H1 (cell line): ENCODE results near the gene GLYR1. TPM values are rescaled to one million over a fixed set of nuclear protein-coding genes. Genes with fewer than 3 reads are reported as not detected.

Experiments used
- ASH2L ChIP-seq: fragments of 200-600, 300-600 bp; sonication (generic); IDR thresholded peaks from one replicate; pipeline ENCODE4 v1.7.1; 2017; ENCODE audit warnings: low read length
- ATF3 ChIP-seq: IDR thresholded peaks from 2 replicates; pipeline ENCODE4 v1.6.1; 2011; ENCODE audit warnings: low read depth, mild to moderate bottlenecking, low read length; ENCODE audit not compliant: insufficient read depth
- CBX8 ChIP-seq: fragments of 300-800, 300-1000 bp; sonication (generic); IDR thresholded peaks from 2 replicates; pipeline ENCODE4 v1.7.1; 2016; ENCODE audit warnings: low read depth, low read length, borderline replicate concordance
- E2F6 ChIP-seq: IDR thresholded peaks from 2 replicates; pipeline ENCODE4 v1.6.1; 2012; ENCODE audit warnings: inconsistent platforms
- EP300 ChIP-seq, 2 experiments: IDR thresholded peaks; 1 replicate in 1 of 2; 2 replicates in 1 of 2; pipeline ENCODE4 v1.6.1; 2011 to 2012; ENCODE audit warnings: low read depth in 2 of 2, low read length in 2 of 2, mild to moderate bottlenecking in 2 of 2, borderline replicate concordance in 1 of 2, inconsistent platforms in 1 of 2, moderate library complexity in 1 of 2
- GABPA ChIP-seq: IDR thresholded peaks from 2 replicates; pipeline ENCODE4 v1.6.1; 2011; ENCODE audit warnings: mild to moderate bottlenecking, low read length, moderate library complexity, borderline replicate concordance; ENCODE audit not compliant: insufficient read depth
- HDAC2 ChIP-seq, 2 experiments: fragments of 300-600 bp in 1 of 2; sonication (generic) in 1 of 2; IDR thresholded peaks; 2 replicates each; pipeline ENCODE4 v1.6.1; 2011 to 2012; ENCODE audit warnings: low read depth in 2 of 2, low read length in 2 of 2, mild to moderate bottlenecking in 2 of 2, moderate library complexity in 2 of 2, borderline replicate concordance in 1 of 2, inconsistent platforms in 1 of 2
- JUN ChIP-seq: IDR thresholded peaks from 2 replicates; pipeline ENCODE4 v1.6.1; 2011; ENCODE audit warnings: low read depth, mild to moderate bottlenecking, improper control_type of control experiment, low read length
- KDM1A ChIP-seq: fragments of 200-600, 300-600 bp; sonication (generic); IDR thresholded peaks from 2 replicates; pipeline ENCODE4 v1.7.1; 2016; ENCODE audit warnings: mild to moderate bottlenecking, low read length, borderline replicate concordance
- POU5F1 ChIP-seq: IDR thresholded peaks from 2 replicates; pipeline ENCODE4 v1.6.1; 2011; ENCODE audit warnings: low read depth, mild to moderate bottlenecking, low read length, moderate library complexity
- RAD21 ChIP-seq, 2 experiments: IDR thresholded peaks in 1 of 2; conservative IDR thresholded peaks in 1 of 2; 2 replicates each; pipeline ENCODE4 v1.6.1; 2011; ENCODE audit warnings: low read depth in 2 of 2, low read length in 2 of 2, improper control_type of control experiment in 1 of 2, inconsistent platforms in 1 of 2, mild to moderate bottlenecking in 1 of 2, moderate library complexity in 1 of 2
- RNF2 ChIP-seq: fragments of 200-900, 300-1000 bp; sonication (generic); IDR thresholded peaks from 2 replicates; pipeline ENCODE4 v1.7.1; 2016; ENCODE audit warnings: borderline replicate concordance, low read depth, mild to moderate bottlenecking, antibody characterized with exemption, low read length; ENCODE audit not compliant: poor library complexity, severe bottlenecking; ENCODE audit errors: missing control alignments
- RXRA ChIP-seq: IDR thresholded peaks from 2 replicates; pipeline ENCODE4 v1.6.1; 2011; ENCODE audit warnings: low read depth, mild to moderate bottlenecking, low read length, moderate library complexity; ENCODE audit not compliant: insufficient read depth
- SAP30 ChIP-seq: fragments of 300-600 bp; sonication (generic); IDR thresholded peaks from 2 replicates; pipeline ENCODE4 v1.7.1; 2012; ENCODE audit warnings: low read length, moderate library complexity, mild to moderate bottlenecking, inconsistent platforms; ENCODE audit not compliant: insufficient read depth, insufficient replicate concordance
- SIN3A ChIP-seq, 2 experiments: IDR thresholded peaks in 1 of 2; conservative IDR thresholded peaks in 1 of 2; 2 replicates each; pipeline ENCODE4 v1.6.1; 2011 to 2012; ENCODE audit warnings: low read length in 2 of 2, improper control_type of control experiment in 1 of 2, low read depth in 1 of 2, mild to moderate bottlenecking in 1 of 2
- SIX5 ChIP-seq: IDR thresholded peaks from 2 replicates; pipeline ENCODE4 v1.6.1; 2011; ENCODE audit warnings: mild to moderate bottlenecking, low read depth, low read length
- SP1 ChIP-seq: IDR thresholded peaks from 2 replicates; pipeline ENCODE4 v1.6.1; 2011; ENCODE audit warnings: low read depth, low read length
- SP2 ChIP-seq: IDR thresholded peaks from 2 replicates; pipeline ENCODE4 v1.6.1; 2012; ENCODE audit warnings: mild to moderate bottlenecking, low read length, inconsistent platforms
- SRF ChIP-seq: IDR thresholded peaks from 2 replicates; pipeline ENCODE4 v1.6.1; 2011; ENCODE audit warnings: mild to moderate bottlenecking, low read depth, low read length, moderate library complexity
- SUZ12 ChIP-seq: fragments of 200-600 bp; sonication (generic); IDR thresholded peaks from 2 replicates; pipeline ENCODE4 v1.6.1; 2012; ENCODE audit warnings: mild to moderate bottlenecking, inconsistent platforms, low read length, moderate library complexity, mixed read lengths
- TAF1 ChIP-seq: IDR thresholded peaks from 2 replicates; pipeline ENCODE4 v1.6.1; 2011; ENCODE audit warnings: mild to moderate bottlenecking, low read depth, low read length
- polyA plus RNA-seq, 7 experiments: library from polyadenylated mRNA; depleted of rRNA in 3 of 7; stranded (reverse) in 5 of 7; unstranded in 2 of 7; fragments of >200 nt in 5 of 7; fragments of 200-250 nt in 2 of 7; gene quantifications; 1 replicate in 5 of 7; 2 replicates in 1 of 7; 4 replicates in 1 of 7; pipeline versions ENCODE4 v1.2.1 to v1.2.3, GENCODE V29; 2011 to 2013; ENCODE audit warnings: missing spikeins in 2 of 7, mixed read lengths in 2 of 7
- total RNA-seq: library from RNA; stranded (reverse); fragmentation: NEBNext Ultra II Directional; extraction: Animal tissue kit (Norgen Biotek cat#: 25700); gene quantifications from 2 replicates; pipeline ENCODE4 v1.2.1, GENCODE V29; 2021

GLYR1 gene
- total and polyA plus RNA-seq, 2 of the 8 experiments (the other 6 are each of a cell fraction or from before 2014, with no cell fraction given) = 50.2 to 115 TPM

GRCh38 chr16:4766875-4767628 is 80.0 kb downstream of the GLYR1 start, which contains the start of gene ZNF500 (continued):
- TF ChIP-seq POU5F1 = no peak
- TF ChIP-seq CBX8 = no peak
- no peak for TF ChIP-seq RXRA
- no peak for TF ChIP-seq JUN
- TF ChIP-seq SP1 = peak; percentile 95
- no peak for TF ChIP-seq RNF2
- no peak for TF ChIP-seq EP300 (IDR thresholded peaks at IDR 0.05; ENCODE audit: borderline replicate concordance in 1 of 2, low read depth in 2 of 2, low read length in 2 of 2)
- peak in 1 of 2 experiments; percentile 45; a peak in 2 of 4 replicates for TF ChIP-seq SIN3A (conservative IDR thresholded peaks at IDR 0.05 in 1 of 2, IDR thresholded peaks at IDR 0.05 in 1 of 2; ENCODE audit: low read depth in 1 of 2, low read length in 2 of 2)
- TF ChIP-seq RAD21 (IDR thresholded peaks at IDR 0.05 in 1 of 2, conservative IDR thresholded peaks at IDR 0.05 in 1 of 2; ENCODE audit: low read depth in 2 of 2, low read length in 2 of 2) = no peak
- no peak for TF ChIP-seq SAP30
- TF ChIP-seq ATF3 = no peak
- no peak for TF ChIP-seq SRF
- TF ChIP-seq E2F6 = no peak; the same call in 1 of the 2 replicates
- no peak for TF ChIP-seq SUZ12
- no peak; a peak in 1 of 4 replicates for TF ChIP-seq HDAC2 (IDR thresholded peaks at IDR 0.05; ENCODE audit: borderline replicate concordance in 1 of 2, low read depth in 2 of 2, low read length in 2 of 2)
- no peak for TF ChIP-seq GABPA
- no peak for TF ChIP-seq SP2
- peak; percentile 87 for TF ChIP-seq SIX5
- peak; percentile 49 for TF ChIP-seq ASH2L
- TF ChIP-seq KDM1A = no peak
- TF ChIP-seq TAF1 = peak; percentile 78
